Right lobe of liver (tissue), 6 donors: Measurements from ENCODE around the gene RSRP1. TPM values are rescaled to one million over a fixed set of nuclear protein-coding genes. Genes with fewer than 3 reads are reported as not detected.
A peak's percentile ranks its signal among the peaks of the same experiment; 100 is the strongest.
"Not testable (repeated sequence)": the region's sequence is repeated elsewhere in the genome, so short reads cannot be mapped to it uniquely, and the experiment has no call there.

Source experiments
- ATAC-seq, 4 donors: fragments of 200-7000 bp; cut with Tn5 transposase; one replicate each; pipeline ENCODE4 v1.9.1; 2020; ENCODE audit warnings: mild to moderate bottlenecking in 4 of 4, moderate library complexity in 4 of 4
- DNase-seq, 3 donors: peaks; one replicate each; pipeline ENCODE4 v3.0.0-alpha.2; 2020
- H3K27ac ChIP-seq, 3 donors: fragments of 200-600 bp; one replicate each; pipeline ENCODE4 v1.8.0; 2022
- H3K27me3 ChIP-seq, 2 donors: fragments of 200-600 bp; one replicate each; pipeline ENCODE4 v1.8.0; 2022
- H3K36me3 ChIP-seq, 4 donors: fragments of 200-600 bp; sonication (generic) in 1 of 4; one replicate each; pipeline versions ENCODE4 v1.5.1 to v1.8.0; 2017 to 2022; ENCODE audit warnings: control low read depth in 1 of 4
- H3K4me1 ChIP-seq, 4 donors: fragments of 200-600 bp; sonication (generic) in 1 of 4; one replicate each; pipeline versions ENCODE4 v1.5.1 to v1.8.0; 2017 to 2022; ENCODE audit warnings: control low read depth in 1 of 4
- H3K4me3 ChIP-seq, 3 donors: fragments of 200-600 bp; one replicate each; pipeline ENCODE4 v1.8.0; 2022
- H3K9me3 ChIP-seq, 4 donors: fragments of 200-600 bp; sonication (generic) in 1 of 4; one replicate each; pipeline versions ENCODE4 v1.5.1 to v1.8.0; 2017 to 2022; ENCODE audit warnings: control low read depth in 1 of 4
- POLR2A ChIP-seq: fragments of 450-650 bp; IDR thresholded peaks from one replicate; pipeline ENCODE4 v1.6.1; 2017; ENCODE audit warnings: antibody characterized with exemption, mild to moderate bottlenecking
- WGBS: methylation state at CpG from one replicate; pipeline ENCODE4 v1.1.6; 2018; ENCODE audit warnings: low coverage, low lambda C conversion rate; ENCODE audit not compliant: insufficient coverage; ENCODE audit errors: missing lambda C conversion rate; 5-methylcytosine and 5-hydroxymethylcytosine counted together
- intact Hi-C, 2 donors: fragments of 100-400 bp; cut with DNase I; formaldehyde crosslinking; loops; one replicate each; pipeline versions ENCODE4 v1.11.2 to v1.14.1; 2022
- total RNA-seq, 6 experiments: library from RNA; depleted of rRNA in 2 of 6; stranded (reverse); fragments of >200 nt in 2 of 6; fragmentation: NEBNext Ultra II Directional in 3 of 6; extraction: Animal tissue kit (Norgen Biotek cat#: 25700) in 3 of 6; gene quantifications; one replicate each; pipeline versions ENCODE4 v1.1.0 to v1.2.4, GENCODE V29; 2016 to 2023
- TF ChIP-seq, protein P1 (sequence below), 4 donors: fragments of 200-600 bp in 3 of 4; fragments of 450-650 bp in 1 of 4; IDR thresholded peaks; one replicate each; pipeline versions ENCODE4 v1.5.1 to v1.8.0; 2016 to 2022; ENCODE audit warnings: antibody characterized with exemption in 4 of 4, mild to moderate bottlenecking in 2 of 4
- donor health status: DM: no; HTN: yes; CAD: no.
- donor health status: DM: no; HTN: no; CAD: no.
- donor health status: DM: no; HTN: no; CAD: no.
- donor health status: DM: no; HTN: yes; CAD: no.
- donor health status: DM: no; HTN: yes; CAD: no.

RSRP1 gene
- total RNA-seq, 6 experiments from 2014 or later, result 32.1 to 52.1 (median 40.2) TPM

- H3K36me3 ChIP-seq, H3K27me3 ChIP-seq, DNase-seq, H3K27ac ChIP-seq, H3K9me3 ChIP-seq, intact Hi-C loops, H3K4me1 ChIP-seq: not testable (repeated sequence)
- peak overlapping the region; percentile 29 to 58 (median 51) for H3K4me3 ChIP-seq
- 4% methylated on average over 3 of the region's 45 CpGs for WGBS
- TF ChIP-seq, protein P1, sequence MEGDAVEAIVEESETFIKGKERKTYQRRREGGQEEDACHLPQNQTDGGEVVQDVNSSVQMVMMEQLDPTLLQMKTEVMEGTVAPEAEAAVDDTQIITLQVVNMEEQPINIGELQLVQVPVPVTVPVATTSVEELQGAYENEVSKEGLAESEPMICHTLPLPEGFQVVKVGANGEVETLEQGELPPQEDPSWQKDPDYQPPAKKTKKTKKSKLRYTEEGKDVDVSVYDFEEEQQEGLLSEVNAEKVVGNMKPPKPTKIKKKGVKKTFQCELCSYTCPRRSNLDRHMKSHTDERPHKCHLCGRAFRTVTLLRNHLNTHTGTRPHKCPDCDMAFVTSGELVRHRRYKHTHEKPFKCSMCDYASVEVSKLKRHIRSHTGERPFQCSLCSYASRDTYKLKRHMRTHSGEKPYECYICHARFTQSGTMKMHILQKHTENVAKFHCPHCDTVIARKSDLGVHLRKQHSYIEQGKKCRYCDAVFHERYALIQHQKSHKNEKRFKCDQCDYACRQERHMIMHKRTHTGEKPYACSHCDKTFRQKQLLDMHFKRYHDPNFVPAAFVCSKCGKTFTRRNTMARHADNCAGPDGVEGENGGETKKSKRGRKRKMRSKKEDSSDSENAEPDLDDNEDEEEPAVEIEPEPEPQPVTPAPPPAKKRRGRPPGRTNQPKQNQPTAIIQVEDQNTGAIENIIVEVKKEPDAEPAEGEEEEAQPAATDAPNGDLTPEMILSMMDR (IDR thresholded peaks at IDR 0.05), result peak in 1 of 4 donors; percentile 18
- ATAC-seq, result peak; percentile 59 to 70 (median 66)
Observed at GRCh38 chr1:25266554-25267287, 19.5 kb upstream of the RSRP1 start.

- 85% methylated on average over 3 of the region's 3 CpGs for WGBS
- H3K4me3 ChIP-seq, H3K27ac ChIP-seq, H3K4me1 ChIP-seq, H3K27me3 ChIP-seq, ATAC-seq, H3K9me3 ChIP-seq, intact Hi-C loops, H3K36me3 ChIP-seq, DNase-seq: not testable (repeated sequence)
Observed at GRCh38 chr1:25260336-25260735, 13.1 kb upstream of the RSRP1 start.

GRCh38 chr1:25259813-25260212 lies 12.6 kb upstream of the RSRP1 start:
- ATAC-seq, result peak; percentile 55 to 80 (median 76)
- DNase-seq, H3K4me3 ChIP-seq, H3K36me3 ChIP-seq, H3K9me3 ChIP-seq, intact Hi-C loops, H3K4me1 ChIP-seq, H3K27me3 ChIP-seq, H3K27ac ChIP-seq: not testable (repeated sequence)
- 72% methylated on average over 2 of the region's 7 CpGs for WGBS

DNA sequence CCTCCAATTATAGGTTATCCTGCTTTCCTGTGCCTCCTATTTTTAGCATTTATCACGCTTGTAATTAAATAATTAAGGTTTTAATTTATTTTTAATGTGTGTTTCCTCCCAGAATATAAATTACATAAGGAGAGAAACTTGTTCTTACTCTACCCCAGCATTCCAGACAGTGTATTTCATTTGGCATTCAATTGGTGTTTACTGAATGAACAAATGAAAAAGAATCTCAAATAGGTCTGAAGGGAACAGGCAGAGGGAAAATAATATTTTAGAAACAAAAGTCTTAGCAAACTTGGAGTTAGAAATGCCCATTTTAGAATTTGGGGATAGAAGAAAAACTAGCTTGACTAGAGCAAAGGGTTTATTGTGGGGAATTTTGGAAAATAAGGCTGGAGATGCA lies 9.9 kb upstream of the RSRP1 start:
- TF ChIP-seq POLR2A, result no peak
- TF ChIP-seq, protein P1 (IDR thresholded peaks at IDR 0.05), result no peak
- H3K4me1 ChIP-seq, result peaks cover 0 to 4% (median 0%) of the 10 kb centered on the region in 4 donors
- no peak overlapping the region for H3K27ac ChIP-seq
- no peaks in the 10 kb centered on the region for H3K36me3 ChIP-seq
- DNase-seq, result no peak
- 67% methylated on average over 1 of the region's 1 CpG for WGBS
- no peak for ATAC-seq
- H3K4me3 ChIP-seq, result no peak overlapping the region
- H3K27me3 ChIP-seq, result no peaks in the 10 kb centered on the region
- no peaks in the 10 kb centered on the region for H3K9me3 ChIP-seq
- intact Hi-C loops, result no loop called here

DNA sequence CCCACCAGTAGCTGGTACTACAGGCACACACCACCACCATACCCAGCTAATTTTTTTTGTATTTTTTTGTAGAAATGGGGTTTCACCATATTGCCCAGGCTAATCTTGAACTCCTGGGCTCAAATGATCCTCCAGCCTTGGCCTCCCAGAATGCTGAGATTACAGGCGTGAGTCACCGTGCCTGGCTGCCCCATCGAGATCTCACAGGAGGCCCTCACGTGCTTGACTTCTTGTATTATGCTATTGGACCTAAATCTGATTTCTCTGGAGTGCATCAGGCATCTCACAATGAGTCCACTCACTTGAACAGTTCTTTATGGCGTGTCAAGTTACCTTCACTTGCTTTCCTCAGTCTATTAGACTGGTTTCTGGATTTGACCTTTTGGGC lies 9.3 kb upstream of the RSRP1 start:
- TF ChIP-seq, protein P1 (IDR thresholded peaks at IDR 0.05), result no peak
- no peak for TF ChIP-seq POLR2A
- intact Hi-C loops, result no loop called here
- Histone ChIP-seq H3K27me3 (no peaks in the 10 kb centered on the region), H3K4me3 (no peak overlapping the region), H3K36me3 (no peaks in the 10 kb centered on the region), H3K9me3 (no peaks in the 10 kb centered on the region), H3K4me1 (peaks cover 0 to 4% (median 0%) of the 10 kb centered on the region in 4 donors), H3K27ac (no peak overlapping the region)
- DNase-seq (no peak), ATAC-seq (no peak)
- WGBS, result 67% methylated on average over 1 of the region's 5 CpGs
